HEK293T (cell line): ENCODE results near the gene LIPK.
"Not testable (repeated sequence)": the region's sequence is repeated elsewhere in the genome, so short reads cannot be mapped to it uniquely, and the experiment has no call there.

Experiments used
- CTCF ChIA-PET: fragments of 350-600 bp; formaldehyde crosslinking; extraction: SDS; loops from one replicate; lab custom pipeline; 2021; ENCODE audit warnings: antibody characterized with exemption, inconsistent platforms; lab: Yijun Ruan, JAX
- POLR2A ChIA-PET: fragments of 350-600 bp; formaldehyde crosslinking; extraction: SDS; loops from one replicate; lab custom pipeline; 2020; ENCODE audit warnings: antibody characterized with exemption, inconsistent platforms; lab: Yijun Ruan, JAX
- DNase-seq: peaks from one replicate; pipeline ENCODE4 v3.0.0; 2012; ENCODE audit warnings: mixed read lengths; ENCODE audit errors: extremely low spot score
- ARNT ChIP-seq: fragments of 450-650 bp; IDR thresholded peaks from 2 replicates; pipeline ENCODE4 v1.6.1; 2017; ENCODE audit warnings: mild to moderate bottlenecking
- BHLHE40 ChIP-seq: fragments of 450-650 bp; IDR thresholded peaks from 2 replicates; pipeline ENCODE4 v1.6.1; 2016; ENCODE audit warnings: mild to moderate bottlenecking, moderate library complexity, borderline replicate concordance
- CTBP1 ChIP-seq: fragments of 450-650 bp; IDR thresholded peaks from 2 replicates; pipeline ENCODE4 v1.6.1; 2016; ENCODE audit warnings: borderline replicate concordance
- ELF4 ChIP-seq: fragments of 450-650 bp; IDR thresholded peaks from 2 replicates; pipeline ENCODE4 v1.6.1; 2017; ENCODE audit warnings: antibody characterized with exemption
- FOXA1 ChIP-seq: fragments of 450-650 bp; IDR thresholded peaks from 2 replicates; pipeline ENCODE4 v1.6.1; 2016; ENCODE audit warnings: mild to moderate bottlenecking
- FOXK2 ChIP-seq: fragments of 450-650 bp; IDR thresholded peaks from 2 replicates; pipeline ENCODE4 v1.6.1; 2016; ENCODE audit warnings: mild to moderate bottlenecking
- FOXM1 ChIP-seq: fragments of 450-650 bp; IDR thresholded peaks from 2 replicates; pipeline ENCODE4 v1.6.1; 2017; ENCODE audit warnings: mild to moderate bottlenecking, borderline replicate concordance
- HDGF ChIP-seq: fragments of 450-650 bp; IDR thresholded peaks from 2 replicates; pipeline ENCODE4 v1.6.1; 2017; ENCODE audit warnings: antibody characterized with exemption, borderline replicate concordance
- L3MBTL2 ChIP-seq: fragments of 450-650 bp; conservative IDR thresholded peaks from 2 replicates; pipeline ENCODE4 v1.6.1; 2016; ENCODE audit warnings: mild to moderate bottlenecking
- LEF1 ChIP-seq: fragments of 450-650 bp; IDR thresholded peaks from 2 replicates; pipeline ENCODE4 v1.6.1; 2017; ENCODE audit warnings: mild to moderate bottlenecking, borderline replicate concordance
- NFRKB ChIP-seq: fragments of 450-650 bp; IDR thresholded peaks from 2 replicates; pipeline ENCODE4 v1.6.1; 2016; ENCODE audit warnings: mild to moderate bottlenecking, moderate library complexity
- SP1 ChIP-seq: fragments of 450-650 bp; IDR thresholded peaks from 2 replicates; pipeline ENCODE4 v1.6.1; 2017
- SUZ12 ChIP-seq: fragments of 450-650 bp; IDR thresholded peaks from 2 replicates; pipeline ENCODE4 v1.6.1; 2016; ENCODE audit warnings: mild to moderate bottlenecking
- TARDBP ChIP-seq: fragments of 450-650 bp; IDR thresholded peaks from 2 replicates; pipeline ENCODE4 v1.6.1; 2016
- ZNF384 ChIP-seq: fragments of 450-650 bp; IDR thresholded peaks from 2 replicates; pipeline ENCODE4 v1.6.1; 2016
- TF ChIP-seq, protein P1 (sequence below): fragments of 450-650 bp; IDR thresholded peaks from 2 replicates; pipeline ENCODE4 v1.6.1; 2016

LIPK gene

DNA sequence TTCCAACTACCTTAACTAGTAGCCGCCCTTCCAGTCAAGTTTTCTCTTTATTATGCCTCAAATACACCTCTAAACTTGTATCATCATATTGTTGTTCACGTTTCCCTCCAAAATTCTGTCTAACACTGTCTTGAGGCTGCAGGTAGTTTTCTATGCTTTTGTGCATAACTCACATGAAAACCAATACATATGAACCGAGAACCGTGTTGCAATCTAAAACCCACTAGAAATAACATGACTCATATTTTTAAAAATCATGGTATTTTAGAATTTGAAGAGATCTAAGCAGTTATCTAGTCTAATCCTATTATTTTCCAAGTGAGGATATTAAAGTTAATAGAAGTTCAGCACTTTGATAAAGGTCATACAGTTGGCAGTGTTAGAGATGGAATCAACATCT, 23.6 kb upstream of the LIPK start:
- no peak for DNase-seq
- TF ChIP-seq NFRKB: no peak
- no peak for TF ChIP-seq FOXM1
- no peak for TF ChIP-seq CTBP1
- TF ChIP-seq SUZ12: no peak
- no peak for TF ChIP-seq LEF1
- no peak for TF ChIP-seq TARDBP
- TF ChIP-seq FOXK2: no peak
- no peak for TF ChIP-seq FOXA1
- no peak for TF ChIP-seq ARNT
- no peak for TF ChIP-seq L3MBTL2
- TF ChIP-seq BHLHE40: no peak
- no peak for TF ChIP-seq HDGF
- TF ChIP-seq ELF4: no peak
- TF ChIP-seq, protein P1, sequence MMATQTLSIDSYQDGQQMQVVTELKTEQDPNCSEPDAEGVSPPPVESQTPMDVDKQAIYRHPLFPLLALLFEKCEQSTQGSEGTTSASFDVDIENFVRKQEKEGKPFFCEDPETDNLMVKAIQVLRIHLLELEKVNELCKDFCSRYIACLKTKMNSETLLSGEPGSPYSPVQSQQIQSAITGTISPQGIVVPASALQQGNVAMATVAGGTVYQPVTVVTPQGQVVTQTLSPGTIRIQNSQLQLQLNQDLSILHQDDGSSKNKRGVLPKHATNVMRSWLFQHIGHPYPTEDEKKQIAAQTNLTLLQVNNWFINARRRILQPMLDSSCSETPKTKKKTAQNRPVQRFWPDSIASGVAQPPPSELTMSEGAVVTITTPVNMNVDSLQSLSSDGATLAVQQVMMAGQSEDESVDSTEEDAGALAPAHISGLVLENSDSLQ: no peak
- no peak for TF ChIP-seq SP1
- TF ChIP-seq ZNF384: no peak
- CTCF ChIA-PET: no interaction called here
- POLR2A ChIA-PET: no interaction called here

DNA sequence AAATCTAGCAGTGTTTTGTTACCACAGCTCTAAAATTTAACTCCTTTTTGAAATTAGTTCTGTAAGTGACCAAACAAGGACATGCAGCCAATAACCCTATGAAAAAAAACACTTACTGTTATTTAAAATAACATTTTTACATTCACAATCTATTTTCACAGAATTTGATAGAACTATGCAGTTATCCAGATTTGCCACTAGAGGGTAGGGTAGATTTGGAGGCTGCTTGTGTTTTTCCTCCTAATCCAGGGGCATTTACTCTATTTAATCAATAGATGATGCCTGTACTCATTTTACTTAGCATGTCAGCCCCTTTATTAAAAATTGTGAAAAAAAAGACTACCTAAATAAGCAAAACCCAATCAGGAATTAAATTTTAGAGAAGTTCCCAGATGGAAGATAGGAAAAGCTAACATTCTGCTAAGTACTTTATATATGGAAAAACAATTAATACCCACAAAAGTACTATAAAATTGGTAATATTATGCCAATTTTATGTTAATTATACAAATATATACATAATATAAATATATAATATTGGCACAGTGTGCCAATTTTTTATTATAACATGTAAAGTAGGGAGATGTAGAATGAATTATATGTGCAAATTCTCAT, 18.1 kb upstream of the LIPK start:
- CTCF ChIA-PET: interaction anchor here (0.7 to 1.9 kb wide), 3 partner anchors 30 to 66 kb away, joined by 3 to 6 read pairs (median 3); no protein-coding TSS in a partner anchor
- TF ChIP-seq SUZ12 (no peak), BHLHE40 (no peak), TARDBP (no peak), NFRKB (no peak), ARNT (no peak)
- POLR2A ChIA-PET: no interaction called here
- peak; percentile 26 for DNase-seq

DNA sequence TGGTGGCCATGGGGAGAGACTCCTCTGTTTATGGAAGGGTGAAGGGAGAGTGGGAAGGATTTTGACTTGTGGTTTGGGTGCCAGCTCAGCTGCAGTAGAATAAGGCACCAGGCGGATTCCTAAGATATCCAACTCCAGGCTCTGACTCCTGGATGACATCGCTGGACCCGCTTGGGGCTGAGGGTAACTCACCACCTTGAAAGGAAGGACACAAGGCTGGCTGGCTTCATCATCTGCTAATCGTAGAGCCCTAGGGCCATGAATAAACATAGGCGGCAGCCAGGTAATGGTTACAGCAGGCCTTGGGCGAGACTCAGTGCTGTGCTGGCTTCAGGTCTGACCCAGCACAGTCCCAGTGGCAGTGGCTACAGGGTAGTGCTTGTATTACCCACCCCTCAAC, 16.7 kb upstream of the LIPK start:
- ChIA-PET CTCF (no interaction called here), POLR2A (no interaction called here)

DNA sequence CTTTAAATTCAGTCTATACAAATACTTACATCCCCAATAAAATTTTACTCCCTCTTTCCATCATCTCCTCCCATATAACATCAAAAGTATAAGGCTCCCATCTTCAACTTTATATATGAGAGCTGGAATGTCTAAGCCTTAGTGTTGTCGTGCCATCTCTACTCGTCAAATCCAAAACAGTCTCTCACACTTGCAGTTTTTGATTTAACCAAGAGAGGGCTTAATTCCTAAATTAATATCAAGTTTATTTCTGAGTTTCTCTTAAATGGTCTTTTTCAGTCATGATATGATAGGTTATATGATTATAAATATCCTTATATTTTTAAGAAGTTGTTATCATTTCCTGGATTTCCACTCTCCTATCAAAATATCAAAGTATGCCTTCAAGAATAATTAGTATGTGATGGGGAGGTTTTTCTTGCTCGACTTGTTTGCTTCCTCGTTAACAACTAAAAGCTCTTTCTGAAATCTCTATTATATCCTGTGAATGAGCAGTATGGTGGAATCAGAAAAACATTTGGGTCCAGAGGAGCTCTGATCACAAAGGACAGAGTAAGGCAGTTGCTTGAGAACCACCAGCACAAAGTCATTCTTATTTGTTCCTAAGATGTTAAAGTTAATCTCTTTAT, 12.5 kb upstream of the LIPK start:
- CTCF ChIA-PET: interaction anchor here (0.6 to 0.7 kb wide), 2 partner anchors 17 to 111 kb away, joined by 3 to 5 read pairs; no protein-coding TSS in a partner anchor
- DNase-seq: no peak
- POLR2A ChIA-PET: no interaction called here
- TF ChIP-seq TARDBP (no peak), FOXA1 (no peak), HDGF (no peak), ZNF384 (no peak), LEF1 (no peak), FOXK2 (no peak), BHLHE40 (no peak), ARNT (no peak), NFRKB (no peak), CTBP1 (no peak), ELF4 (no peak), SP1 (no peak), L3MBTL2 (no peak), SUZ12 (no peak), FOXM1 (no peak)
- TF ChIP-seq, protein P1: no peak

More for the DNA sequence above, 16.7 kb upstream of the LIPK start:
- no peak for DNase-seq
- TF ChIP-seq NFRKB: no peak
- TF ChIP-seq ZNF384: no peak
- no peak for TF ChIP-seq BHLHE40
- TF ChIP-seq L3MBTL2: no peak
- TF ChIP-seq FOXA1: no peak
- TF ChIP-seq HDGF: no peak

DNA sequence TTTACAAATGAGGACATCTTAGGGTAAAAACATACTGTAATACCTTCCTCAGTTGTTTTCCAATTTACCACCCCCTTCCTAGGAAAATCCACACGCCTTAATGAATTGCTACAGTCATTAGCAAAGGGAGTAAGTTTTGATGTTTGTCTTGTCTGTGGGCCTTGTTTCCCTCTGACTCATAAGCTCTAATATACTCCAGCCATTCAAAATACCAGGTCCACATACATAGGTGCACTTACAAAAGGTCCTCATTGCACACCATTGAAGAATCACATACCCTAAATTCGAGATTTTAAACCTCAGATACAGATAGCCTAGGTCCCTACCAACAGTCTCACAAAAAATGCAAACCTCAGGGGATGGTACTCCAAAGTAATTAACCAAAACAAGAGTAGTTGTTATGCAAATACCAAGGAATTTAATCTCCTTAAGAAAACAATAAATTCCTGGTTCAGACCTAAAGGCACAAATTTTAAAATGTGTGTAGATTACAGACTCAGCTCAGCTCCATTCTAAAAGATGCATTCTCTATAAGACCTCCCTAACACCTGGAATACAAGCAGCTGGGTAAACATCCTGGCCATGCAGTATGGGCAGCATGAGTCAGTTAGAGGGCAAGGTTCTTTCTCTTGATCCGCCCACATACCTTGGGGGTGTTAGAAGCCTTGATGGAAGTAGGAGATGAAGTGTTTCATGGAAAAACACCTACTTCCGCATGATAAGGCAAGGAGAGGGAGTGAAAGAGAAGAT, 3.0 kb upstream of the LIPK start:
- ChIA-PET POLR2A (no interaction called here), CTCF (no interaction called here)
- no peak for DNase-seq
- TF ChIP-seq ARNT (no peak), TARDBP (no peak), LEF1 (no peak), NFRKB (no peak), SP1 (no peak), FOXA1 (no peak), ELF4 (no peak), BHLHE40 (no peak)

DNA sequence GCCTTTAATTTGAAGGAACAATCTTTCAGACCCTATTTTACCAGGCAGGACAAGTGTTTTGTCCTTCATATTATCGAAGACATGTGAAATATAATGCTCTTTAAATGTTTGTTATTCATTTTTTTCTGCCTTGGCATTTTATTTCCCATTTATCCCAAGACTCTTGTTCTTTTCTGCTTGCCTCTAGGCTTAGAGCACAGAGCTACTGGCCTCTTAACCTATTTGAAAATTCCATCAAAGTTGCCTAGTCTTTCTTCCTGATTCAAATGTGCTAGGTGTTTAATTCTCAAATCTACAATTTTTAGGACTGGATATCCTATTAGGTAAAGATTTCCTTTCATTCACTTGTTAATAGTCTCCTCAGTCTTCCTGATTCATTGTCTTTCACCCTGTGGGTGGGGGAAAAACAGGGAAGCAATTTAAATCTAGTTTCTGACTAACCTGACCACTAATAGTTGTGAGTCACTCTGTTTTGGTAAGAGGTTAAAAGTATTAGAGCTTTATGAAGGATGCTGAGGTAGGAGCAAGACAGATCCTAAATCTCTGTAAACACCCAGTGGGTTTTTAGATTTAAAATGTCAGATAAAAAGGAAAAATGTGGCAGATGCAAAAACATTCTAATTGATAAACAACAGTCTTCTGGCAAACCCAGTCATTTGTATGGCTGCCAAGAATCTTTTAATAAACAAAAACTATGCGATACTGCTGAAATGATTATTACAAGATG, 1.5 kb downstream of the LIPK start:
- no peak for TF ChIP-seq SUZ12
- no peak for TF ChIP-seq L3MBTL2
- TF ChIP-seq, protein P1: no peak
- no peak for TF ChIP-seq CTBP1
- no peak for TF ChIP-seq NFRKB
- no peak for TF ChIP-seq ELF4
- no peak for TF ChIP-seq BHLHE40
- ChIA-PET POLR2A (no interaction called here), CTCF (no interaction called here)
- DNase-seq: no peak

DNA sequence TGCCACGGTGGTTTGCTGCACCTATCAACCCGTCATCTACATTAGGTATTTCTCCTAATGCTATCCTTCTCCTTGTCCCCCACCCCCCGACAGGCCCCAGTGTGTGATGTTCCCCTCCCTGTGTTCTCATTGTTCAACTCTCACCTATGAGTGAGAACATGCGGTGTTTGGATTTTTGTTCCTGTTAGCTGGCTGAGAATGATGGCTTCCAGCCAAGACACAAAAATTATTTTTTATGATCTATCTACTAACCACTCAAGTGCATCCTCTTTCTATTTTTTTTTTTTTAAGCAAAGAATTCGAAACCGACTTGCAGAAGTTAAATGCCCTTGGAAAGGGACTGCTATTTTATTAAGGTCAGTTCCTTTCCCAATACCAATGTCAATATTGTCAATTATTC, 3.3 kb downstream of the LIPK start:
- POLR2A ChIA-PET, DNase-seq, CTCF ChIA-PET: not testable (repeated sequence)
